Activated T-helper 1 cell treated with anti-CD3 and anti-CD28 coated beads, Interleukin-12 subunit alpha, Interleukin-12 subunit beta, Interleukin-2, Interleukin-4 antibody, amounts not matched to agents 30 ng/mL and 10 ng/mL and 1 ng/mL, durations not matched to agents 14 hours and 24 hours and 36 hours (primary cell): ENCODE data around the gene BAZ1A. TPM values are rescaled to one million over a fixed set of nuclear protein-coding genes. Genes with fewer than 3 reads are reported as not detected.

Source experiments
- DNase-seq: peaks from one replicate; pipeline ENCODE4 v3.0.0; 2021; ENCODE audit warnings: low spot score
- H3K27ac Mint-ChIP-seq: one replicate; pipeline ENCODE4 v1.8.0; 2021; ENCODE audit warnings: mild to moderate bottlenecking, mixed read lengths
- H3K27me3 Mint-ChIP-seq: one replicate; pipeline ENCODE4 v1.8.0; 2022; ENCODE audit warnings: mild to moderate bottlenecking, moderate library complexity, mixed read lengths; ENCODE audit not compliant: insufficient read depth
- H3K36me3 Mint-ChIP-seq: one replicate; pipeline ENCODE4 v1.8.0; 2021; ENCODE audit warnings: low read depth, mixed read lengths
- H3K4me1 Mint-ChIP-seq: one replicate; pipeline ENCODE4 v1.8.0; 2021; ENCODE audit warnings: low read depth, mixed read lengths
- H3K4me3 Mint-ChIP-seq: one replicate; pipeline ENCODE4 v1.8.0; 2021; ENCODE audit warnings: mild to moderate bottlenecking, moderate library complexity, mixed read lengths
- H3K9me3 Mint-ChIP-seq: one replicate; pipeline ENCODE4 v1.8.0; 2021; ENCODE audit warnings: mixed read lengths
- intact Hi-C: fragments of 100-400 bp; cut with micrococcal nuclease; formaldehyde crosslinking; loops from one replicate; pipeline ENCODE4 v1.15.1; 2024
- total RNA-seq: library from RNA; stranded (reverse); gene quantifications from 2 replicates; pipeline ENCODE4 v1.2.3, GENCODE V29; 2022

BAZ1A gene
- total RNA-seq, 1 donor from 2014 or later: 75.0 TPM

GRCh38 chr14:34797747-34798583 lies 77.2 kb downstream of the BAZ1A start:
- no peaks in the 10 kb centered on the region for H3K9me3 Mint-ChIP-seq
- H3K4me1 Mint-ChIP-seq: no peaks in the 10 kb centered on the region
- intact Hi-C loops: no loop called here
- no peaks in the 10 kb centered on the region for H3K27me3 Mint-ChIP-seq
- peaks cover 55% of the 10 kb centered on the region for H3K36me3 Mint-ChIP-seq
- no peak for DNase-seq
- H3K4me3 Mint-ChIP-seq: no peak overlapping the region
- no peak overlapping the region for H3K27ac Mint-ChIP-seq

- intact Hi-C loops: no loop called here
- no peaks in the 10 kb centered on the region for H3K27me3 Mint-ChIP-seq
- peaks cover 51% of the 10 kb centered on the region for H3K36me3 Mint-ChIP-seq
These were observed 78.3 kb downstream of the BAZ1A start for GRCh38 chr14:34796902-34797301.

GRCh38 chr14:34794941-34795340 lies 80.2 kb downstream of the BAZ1A start:
- intact Hi-C loops: no loop called here
- no peaks in the 10 kb centered on the region for H3K27me3 Mint-ChIP-seq
- H3K27ac Mint-ChIP-seq: no peak overlapping the region
- no peak overlapping the region for H3K4me3 Mint-ChIP-seq
- H3K9me3 Mint-ChIP-seq: no peaks in the 10 kb centered on the region
- H3K4me1 Mint-ChIP-seq: no peaks in the 10 kb centered on the region
- peaks cover 49% of the 10 kb centered on the region for H3K36me3 Mint-ChIP-seq
- DNase-seq: no peak

More at GRCh38 chr14:34796902-34797301, 78.3 kb downstream of the BAZ1A start:
- no peaks in the 10 kb centered on the region for H3K9me3 Mint-ChIP-seq
- no peak for DNase-seq
- H3K27ac Mint-ChIP-seq: no peak overlapping the region
- H3K4me1 Mint-ChIP-seq: no peaks in the 10 kb centered on the region
- no peak overlapping the region for H3K4me3 Mint-ChIP-seq

- intact Hi-C loops: no loop called here
- H3K27ac Mint-ChIP-seq: no peak overlapping the region
- no peaks in the 10 kb centered on the region for H3K9me3 Mint-ChIP-seq
- H3K36me3 Mint-ChIP-seq: peaks cover 48% of the 10 kb centered on the region
- no peaks in the 10 kb centered on the region for H3K27me3 Mint-ChIP-seq
- DNase-seq: no peak
- H3K4me3 Mint-ChIP-seq: no peak overlapping the region
- no peaks in the 10 kb centered on the region for H3K4me1 Mint-ChIP-seq
These were observed 80.9 kb downstream of the BAZ1A start for GRCh38 chr14:34794217-34794616.

- Mint-ChIP-seq H3K36me3 (peaks cover 37% of the 10 kb centered on the region), H3K4me3 (no peak overlapping the region), H3K4me1 (no peaks in the 10 kb centered on the region), H3K9me3 (no peaks in the 10 kb centered on the region), H3K27ac (no peak overlapping the region), H3K27me3 (no peaks in the 10 kb centered on the region)
- intact Hi-C loops: no loop called here
- no peak for DNase-seq
These were observed 82.6 kb downstream of the BAZ1A start for GRCh38 chr14:34792598-34792997.

GRCh38 chr14:34785223-34786006 lies 89.7 kb downstream of the BAZ1A start:
- H3K27ac Mint-ChIP-seq: no peak overlapping the region
- H3K4me1 Mint-ChIP-seq: peaks cover 8% of the 10 kb centered on the region
- intact Hi-C loops: no loop called here
- H3K36me3 Mint-ChIP-seq: peaks cover 40% of the 10 kb centered on the region
- no peak overlapping the region for H3K4me3 Mint-ChIP-seq
- DNase-seq: no peak
- H3K9me3 Mint-ChIP-seq: no peaks in the 10 kb centered on the region
- no peaks in the 10 kb centered on the region for H3K27me3 Mint-ChIP-seq

GRCh38 chr14:34782031-34782430 lies 93.1 kb downstream of the BAZ1A start:
- intact Hi-C loops: loop anchor here (5.0 kb wide), 1 partner anchor 175 kb away; no protein-coding TSS in a partner anchor
- Mint-ChIP-seq H3K36me3 (peaks cover 47% of the 10 kb centered on the region), H3K4me3 (no peak overlapping the region), H3K9me3 (no peaks in the 10 kb centered on the region), H3K4me1 (peaks cover 8% of the 10 kb centered on the region), H3K27ac (peak overlapping the region; percentile 7), H3K27me3 (no peaks in the 10 kb centered on the region)
- DNase-seq: no peak

GRCh38 chr14:34781242-34781641 lies 93.9 kb downstream of the BAZ1A start:
- Mint-ChIP-seq H3K27ac (peak overlapping the region; percentile 64), H3K4me1 (peaks cover 8% of the 10 kb centered on the region), H3K4me3 (no peak overlapping the region), H3K9me3 (no peaks in the 10 kb centered on the region), H3K27me3 (no peaks in the 10 kb centered on the region), H3K36me3 (peaks cover 52% of the 10 kb centered on the region)
- intact Hi-C loops: loop anchor here (5.0 kb wide), 1 partner anchor 174 kb away; no protein-coding TSS in a partner anchor
- DNase-seq: no peak

- DNase-seq: no peak
- peak overlapping the region; percentile 68 for H3K27ac Mint-ChIP-seq
- no peaks in the 10 kb centered on the region for H3K27me3 Mint-ChIP-seq
- intact Hi-C loops: loop anchor here (5.0 kb wide), 1 partner anchor 173 kb away; no protein-coding TSS in a partner anchor
- H3K36me3 Mint-ChIP-seq: peaks cover 57% of the 10 kb centered on the region
- no peak overlapping the region for H3K4me3 Mint-ChIP-seq
- peaks cover 8% of the 10 kb centered on the region for H3K4me1 Mint-ChIP-seq
- H3K9me3 Mint-ChIP-seq: no peaks in the 10 kb centered on the region
These were observed 94.5 kb downstream of the BAZ1A start for GRCh38 chr14:34780646-34781045.

- intact Hi-C loops: no loop called here
- Mint-ChIP-seq H3K4me3 (no peak overlapping the region), H3K36me3 (peaks cover 66% of the 10 kb centered on the region), H3K27ac (no peak overlapping the region), H3K4me1 (peaks cover 8% of the 10 kb centered on the region), H3K9me3 (no peaks in the 10 kb centered on the region), H3K27me3 (no peaks in the 10 kb centered on the region)
- no peak for DNase-seq
These were observed 96.4 kb downstream of the BAZ1A start for GRCh38 chr14:34778744-34779143.

- intact Hi-C loops: no loop called here
- no peak for DNase-seq
- H3K4me3 Mint-ChIP-seq: no peak overlapping the region
- no peaks in the 10 kb centered on the region for H3K9me3 Mint-ChIP-seq
- H3K27ac Mint-ChIP-seq: no peak overlapping the region
- H3K4me1 Mint-ChIP-seq: no peaks in the 10 kb centered on the region
- peaks cover 54% of the 10 kb centered on the region for H3K36me3 Mint-ChIP-seq
- no peaks in the 10 kb centered on the region for H3K27me3 Mint-ChIP-seq
These were observed 98.5 kb downstream of the BAZ1A start for GRCh38 chr14:34776611-34777010.

GRCh38 chr14:34775922-34776321 lies 99.2 kb downstream of the BAZ1A start:
- H3K27me3 Mint-ChIP-seq: no peaks in the 10 kb centered on the region
- intact Hi-C loops: no loop called here
- no peak overlapping the region for H3K27ac Mint-ChIP-seq
- peaks cover 52% of the 10 kb centered on the region for H3K36me3 Mint-ChIP-seq
- H3K9me3 Mint-ChIP-seq: no peaks in the 10 kb centered on the region
- no peaks in the 10 kb centered on the region for H3K4me1 Mint-ChIP-seq
- DNase-seq: no peak
- no peak overlapping the region for H3K4me3 Mint-ChIP-seq

GRCh38 chr14:34775342-34775741 lies 99.8 kb downstream of the BAZ1A start:
- peaks cover 49% of the 10 kb centered on the region for H3K36me3 Mint-ChIP-seq
- H3K9me3 Mint-ChIP-seq: no peaks in the 10 kb centered on the region
- no peaks in the 10 kb centered on the region for H3K4me1 Mint-ChIP-seq
- H3K4me3 Mint-ChIP-seq: no peak overlapping the region
- no peak overlapping the region for H3K27ac Mint-ChIP-seq
- intact Hi-C loops: no loop called here
- DNase-seq: no peak
- H3K27me3 Mint-ChIP-seq: no peaks in the 10 kb centered on the region
